Loucy (cell line): Measurements from ENCODE around the gene UQCR10.

Source experiments
- CTCF ChIP-seq: fragments of 200-600 bp; sonication (generic); conservative IDR thresholded peaks from 2 replicates; pipeline ENCODE4 v1.5.1; 2014; ENCODE audit warnings: mild to moderate bottlenecking, antibody characterized with exemption, low read length
- EZH2phosphoT487 ChIP-seq: fragments of 200-600 bp; IDR thresholded peaks from 2 replicates; pipeline ENCODE4 v1.6.1; 2018; ENCODE audit warnings: antibody characterized with exemption, mild to moderate bottlenecking, moderate library complexity, borderline replicate concordance

GRCh38 chr22:29769723-29770321, 2.7 kb downstream of the UQCR10 start:
- TF ChIP-seq CTCF (no peak), EZH2phosphoT487 (no peak)
